DND-41 (cell line): ENCODE measurements around the gene CACNA1E.

Experiments used
- CTCF ChIP-seq: IDR thresholded peaks from 2 replicates; pipeline ENCODE4 v1.5.1; 2012; ENCODE audit warnings: borderline replicate concordance, low read length, moderate library complexity, mild to moderate bottlenecking; ENCODE audit not compliant: poor library complexity, severe bottlenecking; ENCODE audit errors: extremely low read depth
- EZH2 ChIP-seq: IDR thresholded peaks from 3 replicates; pipeline ENCODE4 v1.6.1; 2012; ENCODE audit warnings: borderline replicate concordance, low read depth, mild to moderate bottlenecking, moderate library complexity, low read length, inconsistent platforms; ENCODE audit not compliant: severe bottlenecking

GRCh38 chr1:181518152-181518551 is 34.8 kb downstream of the CACNA1E start:
- TF ChIP-seq CTCF = no peak
- TF ChIP-seq EZH2 = no peak
